AG04450 (cell line): ENCODE results near the gene KCNJ11. TPM values are rescaled to one million over a fixed set of nuclear protein-coding genes. Genes with fewer than 3 reads are reported as not detected.

Experiments used
- CTCF ChIA-PET: fragments of 300-600, 350-600 bp; formaldehyde crosslinking; extraction: SDS; loops from one replicate; lab custom pipeline; 2022; ENCODE audit warnings: antibody characterized with exemption, inconsistent platforms; lab: Charles Lee
- POLR2A ChIA-PET: fragments of 350-600 bp; formaldehyde crosslinking; extraction: SDS; loops from one replicate; lab custom pipeline; 2021; ENCODE audit warnings: antibody characterized with exemption, inconsistent platforms; lab: Yijun Ruan, JAX
- DNase-seq: peaks from one replicate; pipeline ENCODE4 v3.0.0-alpha.2; 2011; ENCODE audit warnings: low read depth, low spot score
- H3K27ac ChIP-seq: one replicate; pipeline ENCODE4 v1.5.1; 2012; ENCODE audit warnings: low read depth, low read length, control low read depth
- H3K27me3 ChIP-seq: one replicate; pipeline ENCODE4 v1.6.0; 2012; ENCODE audit warnings: low read length; ENCODE audit not compliant: control insufficient read depth, insufficient read depth
- H3K4me3 ChIP-seq: 2 replicates; pipeline ENCODE4 v1.5.1; 2011; ENCODE audit warnings: mild to moderate bottlenecking, low read depth, low read length, control low read depth
- H3K9me3 ChIP-seq: 2 replicates; pipeline ENCODE4 v1.5.1; 2012; ENCODE audit warnings: low read length; ENCODE audit not compliant: control insufficient read depth, insufficient read depth
- polyA plus RNA-seq: library from polyadenylated mRNA; depleted of rRNA; stranded (reverse); fragments of >200 nt; gene quantifications from 2 replicates; pipeline ENCODE4 v1.2.3, GENCODE V29; 2011
- TF ChIP-seq, protein P1 (sequence below): IDR thresholded peaks from 2 replicates; pipeline ENCODE4 v1.5.1; 2011; ENCODE audit warnings: low read depth, low read length, control low read depth, inconsistent platforms

KCNJ11 gene
- polyA plus RNA-seq, 1 experiment, result not detected

DNA sequence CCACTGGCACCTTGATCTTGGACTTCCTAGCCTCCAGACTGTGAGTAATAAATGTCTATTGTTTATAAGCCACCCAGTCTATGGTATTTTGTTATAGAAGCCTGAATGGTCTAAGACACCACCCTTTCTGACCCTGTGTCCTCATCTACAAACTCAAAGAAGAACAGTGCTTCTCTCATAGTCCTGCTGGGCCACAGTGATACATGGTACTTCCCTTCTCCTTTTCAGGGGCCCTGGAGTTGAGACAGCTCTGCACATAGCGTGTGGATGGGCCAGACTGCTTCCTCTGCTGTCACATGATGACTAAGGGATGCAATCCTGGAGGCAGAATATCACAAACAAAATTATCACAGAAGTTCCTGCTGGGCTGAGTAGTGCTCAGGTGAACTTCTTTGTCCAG, 5.0 kb downstream of the KCNJ11 start:
- H3K9me3 ChIP-seq, result peaks cover 4% of the 10 kb centered on the region; the same call in 1 of the 2 replicates
- TF ChIP-seq, protein P1, sequence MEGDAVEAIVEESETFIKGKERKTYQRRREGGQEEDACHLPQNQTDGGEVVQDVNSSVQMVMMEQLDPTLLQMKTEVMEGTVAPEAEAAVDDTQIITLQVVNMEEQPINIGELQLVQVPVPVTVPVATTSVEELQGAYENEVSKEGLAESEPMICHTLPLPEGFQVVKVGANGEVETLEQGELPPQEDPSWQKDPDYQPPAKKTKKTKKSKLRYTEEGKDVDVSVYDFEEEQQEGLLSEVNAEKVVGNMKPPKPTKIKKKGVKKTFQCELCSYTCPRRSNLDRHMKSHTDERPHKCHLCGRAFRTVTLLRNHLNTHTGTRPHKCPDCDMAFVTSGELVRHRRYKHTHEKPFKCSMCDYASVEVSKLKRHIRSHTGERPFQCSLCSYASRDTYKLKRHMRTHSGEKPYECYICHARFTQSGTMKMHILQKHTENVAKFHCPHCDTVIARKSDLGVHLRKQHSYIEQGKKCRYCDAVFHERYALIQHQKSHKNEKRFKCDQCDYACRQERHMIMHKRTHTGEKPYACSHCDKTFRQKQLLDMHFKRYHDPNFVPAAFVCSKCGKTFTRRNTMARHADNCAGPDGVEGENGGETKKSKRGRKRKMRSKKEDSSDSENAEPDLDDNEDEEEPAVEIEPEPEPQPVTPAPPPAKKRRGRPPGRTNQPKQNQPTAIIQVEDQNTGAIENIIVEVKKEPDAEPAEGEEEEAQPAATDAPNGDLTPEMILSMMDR, result no peak
- H3K4me3 ChIP-seq, result no peak overlapping the region
- ChIA-PET POLR2A (interaction anchor here (0.6 kb wide), 1 partner anchor 1149 kb away, joined by 3 read pairs; no protein-coding TSS in a partner anchor), CTCF (interaction anchor here (0.7 to 4.4 kb wide), 33 partner anchors 8 to 589 kb away, joined by 3 to 48 read pairs (median 4); partner anchors contain the start of gene NCR3LG1)
- DNase-seq, result no peak
- H3K27ac ChIP-seq, result no peak overlapping the region
- H3K27me3 ChIP-seq, result peaks cover 6% of the 10 kb centered on the region

DNA sequence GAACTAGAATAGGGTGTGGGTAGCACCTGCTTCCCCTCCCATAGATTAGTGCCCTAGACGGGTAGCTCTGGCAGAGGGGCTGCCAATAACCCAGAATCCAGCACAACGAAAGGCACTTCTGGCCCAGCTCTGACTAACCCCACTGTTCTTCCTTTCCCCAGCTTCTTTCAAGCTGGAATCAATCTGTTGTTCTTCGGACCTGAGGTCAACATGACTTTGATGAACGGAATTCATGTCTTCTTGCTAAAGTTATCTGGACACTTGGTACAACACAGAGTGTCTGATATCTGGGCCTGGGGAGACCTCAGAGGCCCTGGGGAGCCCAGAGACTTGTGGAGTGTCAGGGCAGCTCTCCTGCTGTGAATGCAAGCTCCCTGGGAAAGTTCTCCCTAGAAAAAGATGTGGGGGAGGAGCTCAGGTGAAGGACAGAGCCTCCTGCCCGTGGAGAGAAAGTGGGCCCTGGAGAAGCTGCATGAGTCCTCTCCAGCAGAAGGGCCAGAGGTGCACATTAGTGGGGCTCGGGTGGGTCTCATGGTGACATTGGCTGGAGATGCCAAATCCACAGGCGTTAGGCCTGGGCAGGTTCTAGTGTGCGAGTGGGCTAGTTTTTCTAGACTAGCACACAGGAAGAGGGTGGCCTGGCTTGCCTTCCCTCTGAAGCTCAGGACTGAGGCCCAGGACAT, 6.3 kb downstream of the KCNJ11 start:
- Histone ChIP-seq H3K4me3 (no peak overlapping the region), H3K9me3 (no peaks in the 10 kb centered on the region; the same call in 1 of the 2 replicates), H3K27ac (no peak overlapping the region), H3K27me3 (peaks cover 3% of the 10 kb centered on the region)
- ChIA-PET CTCF (interaction anchor here (0.9 to 4.4 kb wide), 14 partner anchors 7 to 212 kb away, joined by 3 to 48 read pairs (median 12); partner anchors contain the start of gene NCR3LG1), POLR2A (interaction anchor here (0.5 kb wide), 1 partner anchor 30 kb away, joined by 3 read pairs; the partner anchor contains the start of gene NCR3LG1)
- DNase-seq, result no peak
- TF ChIP-seq, protein P1, result no peak

DNA sequence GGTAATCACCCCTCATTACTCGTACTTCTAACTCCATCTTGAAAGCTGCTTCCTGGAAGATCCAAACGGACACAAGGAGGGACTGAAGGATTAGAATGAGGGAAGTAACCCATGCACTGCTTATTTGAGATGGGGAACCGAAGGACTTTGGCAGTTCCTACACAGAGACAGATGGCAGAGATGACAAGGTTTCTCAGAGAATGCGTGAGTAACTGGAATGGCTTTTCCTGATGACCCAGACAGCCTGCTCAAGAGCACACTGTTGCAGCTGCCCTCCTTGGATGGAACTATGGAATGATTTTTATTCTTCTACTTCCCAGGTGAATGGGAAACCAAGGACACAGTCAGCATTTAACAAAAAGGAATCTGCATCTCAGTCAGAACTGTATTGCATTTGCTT, 7.3 kb downstream of the KCNJ11 start:
- TF ChIP-seq, protein P1, result no peak
- Histone ChIP-seq H3K27ac (no peak overlapping the region), H3K9me3 (no peaks in the 10 kb centered on the region), H3K4me3 (no peak overlapping the region), H3K27me3 (peaks cover 3% of the 10 kb centered on the region)
- DNase-seq, result no peak
- ChIA-PET POLR2A (no interaction called here), CTCF (interaction anchor here (0.7 to 4.4 kb wide), 3 partner anchors 15 to 124 kb away, joined by 3 to 41 read pairs (median 39); partner anchors contain the start of gene NCR3LG1)

DNA sequence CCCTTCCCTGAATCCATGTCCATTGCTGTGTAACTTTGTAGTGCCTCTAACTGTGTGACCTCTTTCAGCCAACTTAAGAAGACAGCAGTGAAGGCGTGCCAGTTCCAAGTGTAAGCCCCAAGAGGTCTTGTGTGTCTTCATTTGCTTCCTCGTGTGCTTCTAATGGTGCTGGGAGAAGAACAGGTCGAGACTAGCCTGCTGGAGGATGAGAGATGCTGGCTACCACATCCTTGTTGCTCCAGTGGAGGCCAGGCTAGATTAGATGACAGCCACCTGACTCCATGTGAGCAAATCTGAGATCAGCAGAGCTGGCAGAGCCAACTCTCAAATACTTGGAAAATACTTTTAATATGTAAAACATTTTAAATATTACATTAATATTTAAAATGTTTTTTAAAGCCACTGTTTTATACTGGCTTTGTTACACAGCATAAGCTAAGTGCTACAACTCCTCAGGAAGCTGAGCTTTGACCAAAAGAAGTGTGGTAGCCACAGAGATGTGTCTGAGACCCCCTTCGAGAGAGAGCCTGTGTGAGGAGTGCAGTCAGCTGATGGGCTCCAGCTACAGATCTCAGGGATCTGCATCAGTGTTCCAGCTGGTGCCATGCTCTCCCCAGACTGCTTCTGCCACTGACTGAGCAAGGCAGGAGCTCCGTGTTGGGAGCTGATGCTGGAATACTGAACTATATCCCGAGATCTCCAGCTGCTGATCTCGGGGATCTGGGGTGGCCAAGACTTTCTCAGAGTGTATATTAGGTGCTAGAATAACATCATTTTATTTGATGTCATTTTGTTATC, 8.9 kb downstream of the KCNJ11 start:
- H3K27ac ChIP-seq, result no peak overlapping the region
- CTCF ChIA-PET, result interaction anchor here (0.6 to 2.6 kb wide), 3 partner anchors 25 to 442 kb away, joined by 3 to 15 read pairs (median 9); no protein-coding TSS in a partner anchor
- no peak overlapping the region for H3K4me3 ChIP-seq
- TF ChIP-seq, protein P1, result no peak
- H3K27me3 ChIP-seq, result no peaks in the 10 kb centered on the region
- POLR2A ChIA-PET, result interaction anchor here (1.8 kb wide), 1 partner anchor 13 kb away, joined by 4 read pairs; no protein-coding TSS in a partner anchor
- no peak for DNase-seq
- H3K9me3 ChIP-seq, result no peaks in the 10 kb centered on the region
